Measurements from ENCODE around the gene JKAMP. TPM values are rescaled to one million over a fixed set of nuclear protein-coding genes. Genes with fewer than 3 reads are reported as not detected.

JKAMP gene
- total and polyA plus RNA-seq, 2 donors (not counting 3 experiments of a cell fraction or from before 2014, with no cell fraction given) = 30.8 to 160 TPM

GRCh38 chr14:59540852-59541251, 56.5 kb downstream of the JKAMP start:
- Histone ChIP-seq H3K36me3 (ENCODE audit: control insufficient read depth in 2 of 2, extremely low read depth in 1 of 2, insufficient read depth in 2 of 2, low read length in 2 of 2) (no peaks in the 10 kb centered on the region), H3K9ac (replicated peaks; ENCODE audit: extremely low read depth, insufficient read depth, low read length) (no peak overlapping the region), H3K4me1 (ENCODE audit: control insufficient read depth, extremely low read depth, insufficient read depth, low read length) (no peaks in the 10 kb centered on the region), H2AFZ (ENCODE audit: low read depth, low read length) (no peak overlapping the region), H4K20me1 (replicated peaks; ENCODE audit: control insufficient read depth, extremely low read depth, insufficient read depth, low read length) (no peaks in the 10 kb centered on the region), H3K9me3 (replicated peaks; ENCODE audit: control insufficient read depth, insufficient read depth, low read length) (no peaks in the 10 kb centered on the region), H3K4me2 (ENCODE audit: insufficient read depth, low read length) (no peak overlapping the region), H3K79me2 (ENCODE audit: control insufficient read depth, insufficient read depth, low read length) (no peaks in the 10 kb centered on the region), H3K4me3 (replicated peaks in 1 of 3; ENCODE audit: insufficient read depth in 1 of 3, low read depth in 1 of 3, low read length in 3 of 3) (no peak overlapping the region), H3K9me1 (replicated peaks; ENCODE audit: control insufficient read depth, extremely low read depth, insufficient read depth, low read length) (no peaks in the 10 kb centered on the region), H3K27me3 (ENCODE audit: control insufficient read depth in 2 of 2, insufficient read depth in 2 of 2, low read length in 2 of 2) (peaks cover 0 to 9% of the 10 kb centered on the region in 2 experiments), H3K27ac (ENCODE audit: insufficient read depth, low read depth, low read length) (no peak overlapping the region)
- DNase-seq (ENCODE audit: low read depth, low spot score) (no peak), FAIRE-seq (no peak)
- no TSS peak for BruUV-seq (replicated peaks)
- dilution Hi-C loops (cut with MboI; ENCODE audit: extremely low pct_ligation_motif_present, low sequenced_read_pairs) (no loop called here), intact Hi-C loops (cut with micrococcal nuclease) (no loop called here)
- POLR2A ChIA-PET = no interaction called here
- TF ChIP-seq MYC (IDR thresholded peaks at IDR 0.05; ENCODE audit: low read depth, low read length) (no peak), POLR2A (IDR thresholded peaks at IDR 0.05; ENCODE audit: low read depth, low read length) (no peak), GATA2 (IDR thresholded peaks at IDR 0.05; ENCODE audit: insufficient read depth, insufficient read length, low read depth, low read length) (no peak), FOS (IDR thresholded peaks at IDR 0.05; ENCODE audit: borderline replicate concordance, insufficient read depth, low read length) (no peak), MAX (IDR thresholded peaks at IDR 0.05; ENCODE audit: insufficient read depth, insufficient read length) (no peak)
- CTCF ChIA-PET = no interaction called here

GRCh38 chr14:59541731-59542130, 57.4 kb downstream of the JKAMP start:
- dilution Hi-C loops (cut with MboI; ENCODE audit: extremely low pct_ligation_motif_present, low sequenced_read_pairs) = no loop called here
- CTCF ChIA-PET = no interaction called here
- FAIRE-seq = no peak

More at GRCh38 chr14:59541731-59542130, 57.4 kb downstream of the JKAMP start:
- Histone ChIP-seq H3K4me3 (replicated peaks in 1 of 3; ENCODE audit: insufficient read depth in 1 of 3, low read depth in 1 of 3, low read length in 3 of 3) (no peak overlapping the region), H4K20me1 (replicated peaks; ENCODE audit: control insufficient read depth, extremely low read depth, insufficient read depth, low read length) (no peaks in the 10 kb centered on the region), H3K9me1 (replicated peaks; ENCODE audit: control insufficient read depth, extremely low read depth, insufficient read depth, low read length) (no peaks in the 10 kb centered on the region), H3K27me3 (ENCODE audit: control insufficient read depth in 2 of 2, insufficient read depth in 2 of 2, low read length in 2 of 2) (peaks cover 0 to 9% of the 10 kb centered on the region in 2 experiments), H3K27ac (ENCODE audit: insufficient read depth, low read depth, low read length) (no peak overlapping the region), H3K36me3 (ENCODE audit: control insufficient read depth in 2 of 2, extremely low read depth in 1 of 2, insufficient read depth in 2 of 2, low read length in 2 of 2) (no peaks in the 10 kb centered on the region), H3K79me2 (ENCODE audit: control insufficient read depth, insufficient read depth, low read length) (no peaks in the 10 kb centered on the region), H3K4me1 (ENCODE audit: control insufficient read depth, extremely low read depth, insufficient read depth, low read length) (no peaks in the 10 kb centered on the region), H2AFZ (ENCODE audit: low read depth, low read length) (no peak overlapping the region), H3K9ac (replicated peaks; ENCODE audit: extremely low read depth, insufficient read depth, low read length) (no peak overlapping the region), H3K4me2 (ENCODE audit: insufficient read depth, low read length) (no peak overlapping the region), H3K9me3 (replicated peaks; ENCODE audit: control insufficient read depth, insufficient read depth, low read length) (no peaks in the 10 kb centered on the region)
- BruUV-seq (replicated peaks) = no TSS peak
- intact Hi-C loops (cut with micrococcal nuclease) = no loop called here
- DNase-seq (ENCODE audit: low read depth, low spot score) = no peak
- TF ChIP-seq POLR2A (IDR thresholded peaks at IDR 0.05; ENCODE audit: low read depth, low read length) (no peak), MYC (IDR thresholded peaks at IDR 0.05; ENCODE audit: low read depth, low read length) (no peak), MAX (IDR thresholded peaks at IDR 0.05; ENCODE audit: insufficient read depth, insufficient read length) (no peak), FOS (IDR thresholded peaks at IDR 0.05; ENCODE audit: borderline replicate concordance, insufficient read depth, low read length) (no peak), JUN (IDR thresholded peaks at IDR 0.05; ENCODE audit: borderline replicate concordance, insufficient read depth, insufficient read length, low read depth) (no peak), CTCF (IDR thresholded peaks at IDR 0.05; ENCODE audit: extremely low read depth in 1 of 2, insufficient read depth in 1 of 2, low read depth in 1 of 2, low read length in 2 of 2) (no peak), POLR2AphosphoS5 (IDR thresholded peaks at IDR 0.05; ENCODE audit: insufficient read depth, low read depth, low read length) (no peak), GATA2 (IDR thresholded peaks at IDR 0.05; ENCODE audit: insufficient read depth, insufficient read length, low read depth, low read length) (no peak), EZH2 (IDR thresholded peaks at IDR 0.05; ENCODE audit: borderline replicate concordance, low read depth, low read length, severe bottlenecking) (no peak)
- POLR2A ChIA-PET = no interaction called here

Measured in endothelial cell of umbilical vein (primary cell).